Neural progenitor cell (in vitro differentiated cells): ENCODE results near the gene PFN2.

Source experiments
- CTCF ChIP-seq: fragments of 200-600 bp; sonication (generic); IDR thresholded peaks from 2 replicates; pipeline ENCODE4 v1.5.1; 2017; ENCODE audit warnings: antibody characterized with exemption, mild to moderate bottlenecking
- EZH2 ChIP-seq: fragments of 200-600 bp; sonication (generic); IDR thresholded peaks from 2 replicates; pipeline ENCODE4 v1.6.1; 2017; ENCODE audit warnings: antibody characterized with exemption, mild to moderate bottlenecking, moderate library complexity
- EZH2phosphoT487 ChIP-seq: fragments of 200-600 bp; sonication (generic); IDR thresholded peaks from 2 replicates; pipeline ENCODE4 v1.6.1; 2017; ENCODE audit warnings: antibody characterized with exemption

DNA sequence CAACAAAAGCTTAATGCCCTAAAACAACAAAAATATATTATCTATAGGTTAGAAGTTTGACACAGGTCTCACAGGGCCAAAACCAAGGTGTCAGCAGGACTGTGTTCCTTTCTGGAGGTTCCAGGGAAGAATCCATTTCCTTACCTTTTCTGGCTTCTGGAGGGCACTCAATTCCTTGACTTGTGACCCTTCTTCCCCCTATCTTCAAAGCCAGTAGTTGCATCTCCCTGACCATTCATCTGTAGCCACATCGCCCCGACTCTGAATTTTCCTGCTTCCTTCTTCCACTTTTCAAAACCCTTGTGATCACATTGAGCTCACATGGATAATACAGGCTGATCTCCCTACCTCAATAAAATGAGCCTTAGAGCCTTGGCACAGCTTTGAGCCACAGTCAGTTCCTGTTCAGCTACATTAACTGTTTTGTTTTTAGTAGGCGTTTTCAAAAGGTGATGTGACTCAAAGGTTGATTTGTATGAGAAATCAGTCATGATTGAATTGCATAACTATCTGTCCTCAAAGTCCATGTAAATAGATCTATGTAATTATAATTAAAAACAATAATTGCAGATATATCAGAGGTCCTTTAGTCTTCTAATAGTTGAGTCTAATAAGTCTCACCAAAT lies 12.4 kb downstream of the PFN2 start:
- peak; percentile 11 for TF ChIP-seq CTCF
- no peak for TF ChIP-seq EZH2
- no peak for TF ChIP-seq EZH2phosphoT487
